ENCODE results near the gene ZNF311.

DNA sequence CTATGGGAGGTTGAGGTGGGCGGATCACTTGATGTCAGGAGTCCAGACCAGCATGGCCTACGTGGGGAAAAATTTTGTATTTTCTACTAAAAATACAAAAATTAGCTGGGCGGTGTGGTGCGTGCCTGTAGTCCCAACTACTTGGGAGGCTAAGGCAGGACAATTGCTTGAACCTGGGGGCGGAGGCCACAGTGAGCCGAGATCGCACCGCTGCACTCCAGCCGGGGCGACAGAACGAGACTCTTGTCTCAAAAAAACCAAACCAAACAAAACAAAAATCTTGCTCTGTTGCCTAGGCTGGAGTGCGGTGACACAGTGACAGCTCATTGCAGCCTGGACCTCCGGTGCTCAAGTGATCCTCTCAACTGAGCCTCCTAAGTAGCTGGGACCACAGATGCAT, 23.7 kb upstream of the ZNF311 start:
- TF ChIP-seq, protein P1, sequence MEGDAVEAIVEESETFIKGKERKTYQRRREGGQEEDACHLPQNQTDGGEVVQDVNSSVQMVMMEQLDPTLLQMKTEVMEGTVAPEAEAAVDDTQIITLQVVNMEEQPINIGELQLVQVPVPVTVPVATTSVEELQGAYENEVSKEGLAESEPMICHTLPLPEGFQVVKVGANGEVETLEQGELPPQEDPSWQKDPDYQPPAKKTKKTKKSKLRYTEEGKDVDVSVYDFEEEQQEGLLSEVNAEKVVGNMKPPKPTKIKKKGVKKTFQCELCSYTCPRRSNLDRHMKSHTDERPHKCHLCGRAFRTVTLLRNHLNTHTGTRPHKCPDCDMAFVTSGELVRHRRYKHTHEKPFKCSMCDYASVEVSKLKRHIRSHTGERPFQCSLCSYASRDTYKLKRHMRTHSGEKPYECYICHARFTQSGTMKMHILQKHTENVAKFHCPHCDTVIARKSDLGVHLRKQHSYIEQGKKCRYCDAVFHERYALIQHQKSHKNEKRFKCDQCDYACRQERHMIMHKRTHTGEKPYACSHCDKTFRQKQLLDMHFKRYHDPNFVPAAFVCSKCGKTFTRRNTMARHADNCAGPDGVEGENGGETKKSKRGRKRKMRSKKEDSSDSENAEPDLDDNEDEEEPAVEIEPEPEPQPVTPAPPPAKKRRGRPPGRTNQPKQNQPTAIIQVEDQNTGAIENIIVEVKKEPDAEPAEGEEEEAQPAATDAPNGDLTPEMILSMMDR (IDR thresholded peaks at IDR 0.05; ENCODE audit: poor library complexity) = no peak
- TF ChIP-seq EZH2 (IDR thresholded peaks at IDR 0.05; ENCODE audit: borderline replicate concordance) (no peak), EZH2phosphoT487 (IDR thresholded peaks at IDR 0.05; ENCODE audit: low read depth, severe bottlenecking, unreplicated experiment) (no peak)

Data from hepatocyte (in vitro differentiated cells).